DMS79 (cell line): ENCODE results near the gene NCKIPSD.

Experiments
- DNase-seq: peaks from one replicate; lab custom pipeline; 2025; lab: John Stamatoyannopoulos, UW

The NCKIPSD gene

DNA sequence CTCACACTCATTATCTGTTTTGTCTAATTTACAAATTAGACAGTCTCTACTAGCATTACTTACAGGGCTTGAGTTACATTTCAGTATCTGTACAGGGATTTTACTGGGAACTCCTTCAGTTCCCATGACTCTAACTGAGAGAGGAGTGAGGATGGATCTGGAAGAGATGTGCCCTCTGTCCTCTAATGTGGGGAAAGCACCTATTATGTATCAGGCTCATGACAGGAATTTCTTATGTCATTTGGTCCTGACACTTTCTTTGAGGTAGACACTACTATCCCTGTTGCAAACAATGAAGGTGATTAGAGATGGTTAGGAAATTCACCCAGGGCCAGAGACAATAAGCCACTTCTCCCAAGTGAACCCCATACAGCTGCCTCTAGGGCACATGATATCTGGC, 10.9 kb upstream of the NCKIPSD start:
- no peak for DNase-seq

DNA sequence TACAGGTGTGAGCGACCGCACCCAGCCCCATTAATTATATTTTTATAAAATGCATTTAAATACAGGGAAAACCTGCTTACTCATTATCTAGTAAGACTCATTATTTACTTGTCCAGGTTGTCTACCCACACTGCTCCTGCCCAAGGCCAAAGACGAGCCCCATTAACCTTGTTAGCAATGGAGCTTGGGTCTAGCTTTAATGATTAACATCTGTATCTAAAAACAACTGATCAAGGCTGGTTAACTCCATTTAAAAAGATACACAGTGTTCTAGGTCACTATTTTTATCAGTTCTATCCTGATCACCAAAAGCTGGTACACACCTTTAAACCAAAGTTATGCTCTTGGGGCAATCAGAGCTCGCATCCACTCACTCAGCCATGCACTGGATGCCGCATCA, 10.4 kb upstream of the NCKIPSD start:
- no peak for DNase-seq

DNA sequence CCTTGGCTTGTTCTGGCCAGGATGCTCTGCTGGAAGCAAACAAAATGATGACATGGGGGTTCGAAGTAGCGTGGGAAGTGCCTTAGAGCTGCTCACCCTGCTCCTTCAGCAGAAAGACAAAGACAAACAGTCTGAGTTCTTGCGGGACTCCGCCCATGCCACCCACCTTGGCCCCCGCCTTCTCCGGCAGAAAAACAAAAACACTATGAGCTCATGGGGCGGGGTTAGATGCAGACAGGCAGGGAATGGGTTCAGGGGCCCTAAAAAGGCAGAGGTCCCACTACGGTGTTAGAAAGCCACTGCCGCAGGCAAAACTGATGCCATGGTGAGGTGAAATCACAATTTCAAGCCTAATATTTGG, 9.7 kb upstream of the NCKIPSD start:
- DNase-seq, result no peak

DNA sequence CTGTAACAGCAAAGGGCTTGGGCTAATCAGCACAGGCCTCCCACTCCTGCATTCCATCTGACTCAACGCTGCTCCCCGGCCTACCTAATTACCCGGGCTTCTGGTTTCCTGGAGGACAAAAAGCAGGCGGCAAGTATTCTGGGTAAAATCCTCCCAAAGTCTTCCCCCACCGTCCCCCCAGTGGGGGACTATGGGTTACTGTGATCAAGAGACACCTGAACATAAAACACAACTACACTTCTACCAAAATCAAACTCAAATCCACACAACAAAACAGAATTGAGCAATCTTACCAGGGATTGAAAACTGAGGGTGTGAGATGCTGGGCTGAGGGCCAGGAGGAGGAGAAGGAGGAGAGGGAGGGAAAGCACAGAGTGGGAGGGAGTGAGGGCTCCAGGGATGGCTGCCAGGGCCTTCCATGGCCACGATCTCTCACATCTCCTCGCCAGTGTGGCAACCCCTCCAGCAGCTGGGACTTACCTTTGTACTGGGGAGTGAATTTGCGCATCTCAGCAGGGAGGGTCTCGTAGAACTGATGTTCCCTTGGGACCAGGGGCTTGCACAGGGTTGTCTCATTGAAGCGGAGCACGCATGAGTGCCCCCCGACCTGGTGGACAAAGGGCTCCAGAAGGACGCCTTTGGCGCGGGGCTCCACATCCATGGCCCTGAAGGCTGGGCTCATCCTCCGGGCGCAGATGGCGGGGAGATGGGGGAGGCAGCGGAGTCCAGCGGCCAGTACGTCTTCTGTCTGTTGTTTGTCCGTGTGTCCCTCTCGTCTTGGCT, 9.1 kb upstream of the NCKIPSD start:
- no peak for DNase-seq

DNA sequence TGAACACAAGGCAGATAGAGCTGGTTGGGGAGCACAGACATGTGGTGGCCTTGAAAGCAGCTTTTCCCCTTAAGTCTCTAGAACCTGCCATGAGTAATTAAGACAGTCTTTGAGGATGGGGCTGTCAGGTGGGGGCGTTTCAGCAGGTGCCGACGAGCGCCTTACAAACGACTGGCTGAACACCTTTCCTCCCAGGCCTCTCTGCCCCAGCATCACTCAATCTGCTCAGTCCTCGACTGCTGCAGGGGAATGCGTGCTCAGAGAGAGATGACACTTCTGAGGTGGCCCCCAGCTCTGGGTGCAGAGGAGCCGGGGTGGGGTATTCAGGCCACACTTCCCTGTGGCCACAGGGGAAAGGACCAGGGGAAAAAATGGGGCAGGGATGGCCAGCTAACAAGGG, 8.1 kb upstream of the NCKIPSD start:
- DNase-seq, result no peak

DNA sequence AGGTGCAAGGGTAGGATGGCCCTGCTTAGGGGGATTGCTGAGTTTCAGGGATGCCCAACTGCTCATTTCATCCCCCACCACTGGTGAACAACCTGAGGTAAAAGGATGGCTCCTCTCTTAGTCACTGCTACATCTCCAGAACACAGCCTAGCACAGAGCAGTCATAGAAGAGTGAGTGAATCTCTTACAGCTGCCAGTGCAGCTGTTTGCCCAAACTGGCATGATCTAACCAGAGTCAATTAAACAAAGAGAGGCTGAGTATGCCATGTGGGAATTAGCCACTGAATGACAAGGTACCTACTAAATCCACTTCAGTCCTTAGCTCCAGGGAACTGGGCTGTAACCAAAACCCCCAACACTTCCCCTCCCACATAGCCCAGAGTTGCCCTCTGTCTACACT, 6.8 kb upstream of the NCKIPSD start:
- no peak for DNase-seq

DNA sequence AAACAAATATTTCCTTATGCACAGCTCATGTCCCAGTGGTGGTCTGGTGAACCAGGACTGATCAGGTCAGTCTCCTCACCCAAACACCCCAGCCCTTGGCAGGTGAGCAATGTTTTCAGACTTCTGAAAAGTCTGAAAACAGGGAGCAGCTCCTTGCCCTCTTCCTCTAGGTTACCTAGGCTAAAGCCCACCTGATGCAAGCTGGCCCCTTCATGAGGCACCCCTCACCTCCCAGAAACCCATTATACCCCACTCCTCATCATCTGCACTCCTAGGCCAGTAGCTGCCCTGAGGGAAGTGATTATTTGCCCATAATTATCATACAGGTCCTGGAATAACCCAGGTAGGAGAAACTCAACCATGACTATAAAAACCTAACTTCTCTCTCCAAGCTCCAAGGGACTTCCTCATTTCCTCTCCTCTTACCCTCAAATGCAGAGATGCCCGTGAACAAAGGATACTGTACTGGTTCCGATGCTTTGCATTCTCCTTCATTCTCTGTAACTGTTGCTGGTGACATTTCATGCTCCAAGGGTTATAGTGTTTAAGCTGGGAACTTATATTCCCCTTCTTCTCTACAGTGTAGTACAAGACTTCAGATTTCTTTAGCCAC, 5.2 kb upstream of the NCKIPSD start:
- no peak for DNase-seq

DNA sequence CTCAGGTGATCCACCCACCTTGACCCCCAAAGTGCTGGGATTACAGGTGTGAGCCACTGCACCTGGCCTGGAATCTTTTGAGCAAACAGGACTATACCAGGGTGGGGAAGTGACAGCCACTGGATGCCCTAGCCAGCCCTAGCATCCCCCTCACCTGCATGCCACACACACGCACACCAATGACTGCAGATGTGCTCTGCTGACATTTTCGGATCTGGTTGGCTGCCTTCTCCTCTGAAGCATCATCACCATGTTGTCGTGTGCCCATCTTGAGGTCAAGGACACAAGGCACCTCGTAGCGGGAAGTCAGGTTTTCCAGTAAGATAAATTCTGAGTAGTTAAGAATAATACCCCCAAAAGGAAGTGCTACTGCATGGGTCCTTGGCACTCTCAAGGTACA, 3.7 kb upstream of the NCKIPSD start:
- no peak for DNase-seq

DNA sequence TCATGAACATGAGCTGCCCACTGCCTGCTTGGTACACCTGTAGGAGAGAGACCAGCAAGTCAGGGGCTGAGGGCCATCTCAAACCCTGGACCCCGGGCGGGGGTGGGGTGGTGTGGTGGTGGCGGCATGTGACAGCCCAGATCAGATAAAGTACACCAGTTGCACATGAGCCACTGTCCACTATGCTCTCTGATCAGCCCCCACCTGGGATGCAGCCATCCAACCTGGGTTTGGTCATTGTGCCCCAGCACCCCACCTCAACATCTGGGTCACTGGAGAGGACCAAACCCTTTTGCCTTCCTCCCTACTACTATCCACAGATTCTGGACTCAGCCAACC, 3.0 kb upstream of the NCKIPSD start:
- DNase-seq, result no peak

DNA sequence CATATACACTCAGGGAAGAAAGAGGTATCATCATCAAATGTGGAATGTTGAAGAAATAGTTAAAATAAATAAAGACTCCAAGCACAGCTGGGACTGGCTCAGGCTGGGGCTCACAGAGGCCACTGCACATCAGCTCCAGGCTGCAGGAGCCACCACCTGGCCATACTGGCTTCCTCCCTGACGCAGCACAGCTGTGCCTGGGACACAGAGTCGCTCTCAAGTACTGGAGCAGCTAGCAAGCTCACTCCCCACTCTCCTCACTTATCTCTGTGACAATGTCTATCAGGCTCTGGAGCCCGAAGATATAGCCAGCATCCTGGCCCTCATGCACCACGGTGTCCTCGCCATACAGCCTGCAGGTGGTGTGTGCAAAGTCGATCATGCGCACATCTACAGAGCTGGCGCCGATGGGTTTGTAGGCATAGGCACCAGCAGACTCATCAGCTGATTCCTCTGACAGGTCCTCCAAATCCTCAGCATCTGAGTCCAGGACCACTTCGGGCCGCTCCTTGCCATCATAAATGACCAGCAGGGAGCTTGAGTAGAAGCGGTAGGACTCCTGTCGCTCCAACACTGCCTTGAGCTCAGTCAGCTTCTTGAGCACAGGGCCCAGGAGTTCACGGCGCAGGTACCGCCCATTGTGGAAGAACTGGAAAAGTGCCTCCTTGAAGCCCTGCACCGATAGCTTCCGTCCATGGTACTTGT, 2.5 kb upstream of the NCKIPSD start:
- DNase-seq, result no peak

DNA sequence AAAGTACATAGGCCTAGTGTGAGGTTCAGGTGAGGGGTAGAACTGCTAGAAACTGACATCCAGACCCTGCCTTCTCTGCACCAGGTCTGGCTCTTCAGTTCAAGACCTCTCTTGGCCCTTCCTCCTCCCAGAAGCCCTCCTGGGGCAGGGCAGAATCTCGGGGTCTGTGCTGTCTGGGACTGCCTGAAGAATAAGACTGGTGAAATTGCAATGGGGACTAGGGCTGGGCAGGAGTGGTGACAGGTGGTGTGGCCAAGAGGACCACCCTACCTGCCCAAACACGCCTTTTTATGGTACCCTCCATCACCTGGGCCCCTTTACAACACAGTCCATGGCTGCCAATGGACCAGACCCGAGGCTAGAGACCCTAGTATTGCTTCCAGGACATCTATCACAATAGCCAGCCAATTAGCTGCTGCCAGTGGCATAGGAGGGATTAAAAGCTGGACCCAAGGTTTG, 1.5 kb upstream of the NCKIPSD start:
- no peak for DNase-seq

DNA sequence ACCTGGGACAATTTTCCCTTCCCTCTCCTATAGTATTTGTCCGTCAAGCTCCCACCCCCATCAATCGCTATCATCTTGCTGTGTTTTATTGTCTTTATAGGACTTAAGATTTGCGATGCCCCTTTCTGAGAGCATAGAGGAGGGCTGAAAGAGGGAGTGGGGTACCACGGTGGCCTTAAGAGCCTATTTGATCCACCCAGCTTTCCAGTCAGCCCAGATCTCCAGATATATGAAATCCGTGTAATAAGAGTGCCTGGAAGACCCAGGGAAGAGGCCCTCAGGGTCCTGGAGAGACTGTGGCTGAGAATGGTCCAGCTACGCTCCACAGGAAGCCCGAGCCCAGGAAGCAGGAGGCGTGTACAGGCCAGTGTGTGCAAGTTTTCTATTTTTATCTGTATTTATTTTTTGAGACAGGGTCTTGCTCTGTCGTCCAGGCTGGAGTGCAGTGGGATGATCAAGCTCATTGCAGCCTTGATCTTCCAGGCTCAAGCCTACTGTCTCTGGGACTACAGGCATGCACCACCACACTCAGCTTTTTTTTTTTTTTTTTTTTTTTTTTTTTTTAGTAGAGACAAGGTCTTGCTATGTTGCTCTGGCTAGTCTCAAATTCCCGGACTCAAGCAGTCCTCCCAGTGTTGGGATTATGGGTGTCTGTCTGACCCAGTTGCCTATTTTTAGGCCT, 964 bp upstream of the NCKIPSD start:
- no peak for DNase-seq

DNA sequence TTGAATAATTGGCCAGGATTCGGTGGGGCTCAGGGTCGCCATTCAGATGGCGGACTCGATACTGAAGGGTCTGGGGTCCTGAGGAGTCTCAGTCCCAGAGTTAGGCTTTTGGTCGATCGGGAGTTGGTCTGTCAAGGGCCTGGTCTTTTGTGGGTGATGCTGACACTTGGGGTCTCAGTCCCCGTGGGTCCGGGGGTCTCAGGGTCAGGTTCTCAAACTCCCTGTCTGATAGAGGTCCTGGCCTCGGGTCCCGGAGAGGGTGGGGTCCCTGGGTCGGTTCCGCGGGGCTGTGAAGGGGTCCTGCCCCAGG, 467 bp downstream of the NCKIPSD start:
- DNase-seq, result no peak

DNA sequence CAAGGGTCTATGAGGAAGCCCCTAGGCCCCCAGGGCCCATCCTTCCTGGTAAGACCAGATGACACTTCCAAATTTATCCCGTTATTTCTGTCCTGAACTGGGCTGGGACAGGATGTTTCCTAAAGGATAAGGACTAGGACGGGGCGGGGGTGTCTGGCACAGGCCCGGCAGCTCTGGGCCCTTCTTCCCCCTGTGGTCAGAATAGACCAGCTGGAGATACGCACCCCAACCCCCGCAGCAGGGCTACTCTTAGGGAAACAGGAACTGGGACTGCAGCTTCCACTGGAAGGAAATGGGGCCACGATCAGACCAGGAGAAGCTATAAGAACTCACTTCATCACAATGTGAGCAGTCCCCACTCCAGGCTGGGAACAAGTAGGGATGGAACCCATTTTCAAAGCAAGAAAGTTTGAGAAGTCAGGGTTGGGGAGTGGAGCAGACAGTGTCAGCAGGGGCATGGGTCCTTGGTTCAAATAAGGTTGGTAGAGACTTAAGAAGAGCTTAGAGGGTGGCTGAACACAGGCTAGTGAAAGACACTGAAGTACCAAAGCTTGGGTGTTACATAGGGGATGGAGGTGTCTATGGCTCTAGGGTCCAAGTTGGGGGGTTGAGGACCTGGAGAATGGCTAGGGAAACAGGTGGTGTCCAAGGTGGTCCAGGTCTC, 1.1 kb downstream of the NCKIPSD start:
- no peak for DNase-seq

DNA sequence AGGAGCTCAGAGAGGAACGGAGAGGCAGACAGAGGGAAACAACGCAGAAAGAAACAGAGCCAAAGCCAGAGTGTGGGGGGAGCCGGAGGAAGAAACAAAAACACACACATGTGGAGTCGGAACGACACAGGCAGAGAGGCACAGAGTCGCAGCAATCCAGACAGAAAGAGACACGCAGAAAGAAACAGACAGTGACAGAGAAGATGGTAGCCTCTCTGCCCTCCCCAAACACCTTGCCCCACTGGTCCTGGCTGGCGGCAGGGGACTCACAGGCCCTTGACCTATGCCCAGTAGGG, 1.7 kb downstream of the NCKIPSD start:
- DNase-seq, result no peak

DNA sequence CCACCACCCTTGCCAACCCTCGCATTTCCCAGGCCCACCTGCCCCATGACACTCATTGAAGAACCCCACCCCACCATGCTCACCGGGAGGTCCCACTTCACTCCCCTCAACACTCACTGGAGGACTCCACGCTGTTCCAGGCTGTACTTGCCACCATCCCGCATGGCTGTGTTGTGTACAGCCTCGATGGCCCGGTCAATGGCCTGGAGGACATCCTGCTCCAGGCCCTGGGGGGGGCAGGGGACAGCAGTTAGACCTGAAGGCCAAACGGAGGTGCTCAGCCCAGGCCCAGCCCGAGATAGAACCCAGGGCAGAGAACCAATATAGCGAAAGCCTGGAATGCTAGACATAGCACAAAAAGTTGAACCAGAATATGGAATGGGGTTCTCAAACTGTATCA, 2.9 kb downstream of the NCKIPSD start:
- no peak for DNase-seq

DNA sequence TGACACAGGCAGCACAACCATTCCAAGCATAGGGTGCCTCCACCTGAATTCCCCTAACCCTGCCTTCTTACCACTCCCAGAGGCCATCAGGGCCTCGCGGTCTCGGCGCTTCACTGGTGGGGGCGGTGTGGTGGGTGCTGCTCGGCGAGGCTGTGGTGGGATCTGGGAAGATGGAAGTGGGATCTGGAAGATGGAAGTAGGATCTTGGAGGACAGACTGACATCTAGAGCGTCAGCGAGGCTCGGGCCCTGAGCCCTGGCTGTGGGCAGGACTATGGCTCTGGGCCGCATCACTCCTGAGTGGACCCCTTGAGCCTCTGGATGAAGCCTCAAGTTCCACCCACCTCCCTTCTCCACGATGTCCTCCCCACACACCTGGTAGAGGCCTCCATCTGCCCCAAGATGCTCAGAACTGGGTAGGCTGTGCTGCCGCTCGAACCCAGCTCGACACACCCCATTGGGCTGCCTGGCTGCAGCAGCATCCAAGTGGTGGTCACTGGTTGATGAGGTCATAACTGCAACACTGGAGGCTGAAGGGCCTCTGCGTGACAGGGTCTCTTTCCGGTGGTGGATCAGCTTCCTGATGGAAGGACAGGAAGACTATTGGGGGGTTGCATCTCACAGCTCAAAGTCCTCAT, 3.6 kb downstream of the NCKIPSD start:
- no peak for DNase-seq

DNA sequence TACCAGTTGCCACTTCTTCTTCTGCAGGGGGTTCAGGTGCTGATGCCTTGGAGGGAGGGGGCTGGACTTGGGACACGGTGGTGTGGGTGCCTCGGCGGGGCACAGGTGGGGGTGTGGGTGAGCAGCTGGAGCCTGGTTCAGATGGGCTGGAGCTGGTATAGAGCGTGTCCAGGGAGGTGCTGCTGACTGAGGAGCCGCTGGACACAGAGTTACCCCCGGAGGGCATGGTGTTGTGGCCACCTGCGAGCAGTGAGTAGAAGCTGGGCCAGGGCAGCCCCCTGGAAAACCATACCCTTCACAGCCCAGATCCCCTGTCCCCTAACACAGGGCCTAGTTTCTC, 4.2 kb downstream of the NCKIPSD start:
- no peak for DNase-seq

DNA sequence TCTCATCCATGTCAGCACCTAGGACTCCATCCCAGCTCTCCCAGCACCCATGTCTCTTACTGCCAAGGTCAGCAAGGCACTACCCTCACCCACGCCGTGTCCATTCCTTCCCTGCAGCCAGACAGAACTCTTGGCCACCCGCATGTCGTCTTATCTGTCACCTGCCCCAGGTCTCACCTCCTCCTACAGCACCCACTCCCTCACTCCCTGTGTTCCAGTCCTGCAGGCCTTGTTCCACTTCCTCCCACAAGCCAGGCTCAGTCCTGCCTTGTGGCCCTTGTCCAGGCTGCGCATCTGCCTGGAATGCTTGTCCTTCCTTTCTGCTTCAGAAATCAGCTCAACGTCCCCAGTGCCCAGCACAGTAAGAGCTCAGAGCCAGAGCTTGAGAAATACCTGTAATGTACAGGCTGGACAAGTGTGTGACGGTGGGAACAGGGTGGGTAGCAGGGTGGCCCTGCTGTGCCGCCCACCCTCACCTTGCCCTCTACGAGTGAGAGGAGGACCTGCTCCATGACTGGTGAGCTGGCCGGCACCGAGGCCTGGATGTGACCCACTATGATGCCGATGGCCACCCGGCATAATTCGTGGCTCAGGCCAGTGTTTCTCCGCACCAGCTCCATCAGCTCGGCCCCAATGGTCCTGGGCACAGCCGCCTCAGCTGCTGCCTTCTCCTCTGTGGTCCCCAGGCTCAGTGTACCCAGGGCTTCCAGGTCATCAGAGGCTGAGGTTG, 4.7 kb downstream of the NCKIPSD start:
- DNase-seq, result no peak

DNA sequence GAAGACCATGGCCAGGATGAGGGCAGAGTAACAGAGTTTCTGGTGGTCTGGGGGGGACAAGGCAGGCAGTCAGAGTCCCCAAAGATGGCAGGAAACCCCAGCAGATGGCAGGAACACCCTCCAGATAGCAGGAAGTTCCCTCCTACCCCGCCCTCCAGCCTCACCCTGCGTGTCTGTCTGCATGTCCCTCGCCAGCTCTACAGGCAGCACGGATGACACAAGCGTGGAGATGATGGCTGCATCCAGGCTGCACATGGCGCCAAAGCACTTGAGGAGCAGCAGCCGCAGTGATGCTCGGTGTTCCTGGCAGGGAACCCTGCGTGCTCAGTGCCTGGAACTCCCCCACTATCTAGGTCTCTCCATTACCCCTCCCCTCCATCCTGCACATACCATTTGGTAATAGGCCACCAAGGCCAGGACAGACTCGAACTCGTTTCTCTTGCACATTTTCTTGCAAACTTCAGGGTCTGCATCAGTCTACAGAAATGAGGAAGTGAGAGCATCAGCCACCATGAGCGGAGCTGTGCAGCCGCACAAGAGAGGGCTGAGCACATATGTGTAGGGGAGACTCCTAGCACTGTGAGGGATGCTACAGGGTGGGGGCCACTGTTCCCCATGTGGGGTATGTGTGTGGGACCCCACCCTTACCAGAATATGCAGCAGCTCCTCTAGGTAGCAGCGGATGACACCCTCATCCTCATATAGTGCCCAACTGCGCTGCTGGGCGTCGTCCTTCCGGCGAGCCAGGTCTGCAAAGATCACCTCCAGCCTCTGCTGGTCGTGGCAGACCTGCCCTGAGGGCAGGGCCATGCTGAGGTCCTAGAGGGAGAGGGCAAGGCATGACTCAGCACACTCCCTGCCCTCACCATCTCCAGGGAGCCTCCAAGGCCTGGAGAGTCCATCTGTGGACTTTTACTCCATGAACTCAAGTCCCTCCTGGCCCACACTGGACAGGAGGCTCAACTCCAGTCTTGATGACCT, 6.0 kb downstream of the NCKIPSD start:
- DNase-seq, result no peak
